Osteocyte (in vitro differentiated cells): Measurements from ENCODE around the gene POLG. TPM values are rescaled to one million over a fixed set of nuclear protein-coding genes. Genes with fewer than 3 reads are reported as not detected.
"Not testable (repeated sequence)": the region's sequence is repeated elsewhere in the genome, so short reads cannot be mapped to it uniquely, and the experiment has no call there.

ENCODE experiments used
- DNase-seq: peaks from one replicate; pipeline ENCODE4 v3.0.0; 2021; ENCODE audit warnings: mixed read lengths; ENCODE audit not compliant: unreplicated experiment; ENCODE audit errors: extremely low spot score
- H3K27ac Mint-ChIP-seq: one replicate; pipeline ENCODE4 v1.8.0; 2021; ENCODE audit warnings: mild to moderate bottlenecking, mixed read lengths; ENCODE audit not compliant: unreplicated experiment
- H3K27me3 Mint-ChIP-seq: one replicate; pipeline ENCODE4 v1.8.0; 2021; ENCODE audit warnings: mixed read lengths; ENCODE audit not compliant: unreplicated experiment
- H3K36me3 Mint-ChIP-seq: one replicate; pipeline ENCODE4 v1.8.0; 2021; ENCODE audit warnings: mixed read lengths; ENCODE audit not compliant: unreplicated experiment
- H3K4me1 Mint-ChIP-seq: one replicate; pipeline ENCODE4 v1.8.0; 2021; ENCODE audit warnings: mixed read lengths; ENCODE audit not compliant: unreplicated experiment
- H3K4me3 Mint-ChIP-seq: one replicate; pipeline ENCODE4 v1.8.0; 2021; ENCODE audit warnings: mild to moderate bottlenecking, moderate library complexity, mixed read lengths; ENCODE audit not compliant: unreplicated experiment
- H3K9me3 Mint-ChIP-seq: one replicate; pipeline ENCODE4 v1.8.0; 2021; ENCODE audit warnings: mixed read lengths; ENCODE audit not compliant: unreplicated experiment
- CTCF ChIP-seq: fragments of 200-600 bp; sonication (generic); IDR thresholded peaks from 2 replicates; pipeline ENCODE4 v1.5.0; 2021; ENCODE audit warnings: antibody characterized with exemption, mild to moderate bottlenecking, moderate library complexity
- microRNA-seq: library from miRNA; unstranded; fragments of <30 nt; microRNA quantifications from one replicate; pipeline ENCODE4 v1.1.0, GENCODE V29; 2020; ENCODE audit not compliant: unreplicated experiment
- total RNA-seq: library from RNA; stranded (reverse); gene quantifications from 2 replicates; pipeline ENCODE4 v1.2.1, GENCODE V29; 2021

POLG gene
- total RNA-seq, 1 donor from 2014 or later = 60.8 TPM

GRCh38 chr15:89283201-89283600, 51.4 kb downstream of the POLG start:
- no peaks in the 10 kb centered on the region for H3K27me3 Mint-ChIP-seq
- H3K9me3 Mint-ChIP-seq = peaks cover 4% of the 10 kb centered on the region
- TF ChIP-seq CTCF = no peak
- H3K27ac Mint-ChIP-seq = no peak overlapping the region
- no peak for DNase-seq
- peaks cover 22% of the 10 kb centered on the region for H3K36me3 Mint-ChIP-seq
- no peak overlapping the region for H3K4me3 Mint-ChIP-seq
- no peaks in the 10 kb centered on the region for H3K4me1 Mint-ChIP-seq

- no peaks in the 10 kb centered on the region for H3K4me1 Mint-ChIP-seq
- H3K27me3 Mint-ChIP-seq = no peaks in the 10 kb centered on the region
- DNase-seq = no peak
- no peak overlapping the region for H3K27ac Mint-ChIP-seq
- H3K4me3 Mint-ChIP-seq = no peak overlapping the region
- peaks cover 22% of the 10 kb centered on the region for H3K36me3 Mint-ChIP-seq
- peaks cover 4% of the 10 kb centered on the region for H3K9me3 Mint-ChIP-seq
- TF ChIP-seq CTCF = no peak
Observed at GRCh38 chr15:89282631-89283030, 52.0 kb downstream of the POLG start.

- H3K27me3 Mint-ChIP-seq = no peaks in the 10 kb centered on the region
- H3K4me3 Mint-ChIP-seq = no peak overlapping the region
- no peak for DNase-seq
- H3K27ac Mint-ChIP-seq = no peak overlapping the region
- no peaks in the 10 kb centered on the region for H3K4me1 Mint-ChIP-seq
- no peaks in the 10 kb centered on the region for H3K9me3 Mint-ChIP-seq
- TF ChIP-seq CTCF = no peak
- peaks cover 7% of the 10 kb centered on the region for H3K36me3 Mint-ChIP-seq
Observed at GRCh38 chr15:89278307-89278706, 56.3 kb downstream of the POLG start.

DNA sequence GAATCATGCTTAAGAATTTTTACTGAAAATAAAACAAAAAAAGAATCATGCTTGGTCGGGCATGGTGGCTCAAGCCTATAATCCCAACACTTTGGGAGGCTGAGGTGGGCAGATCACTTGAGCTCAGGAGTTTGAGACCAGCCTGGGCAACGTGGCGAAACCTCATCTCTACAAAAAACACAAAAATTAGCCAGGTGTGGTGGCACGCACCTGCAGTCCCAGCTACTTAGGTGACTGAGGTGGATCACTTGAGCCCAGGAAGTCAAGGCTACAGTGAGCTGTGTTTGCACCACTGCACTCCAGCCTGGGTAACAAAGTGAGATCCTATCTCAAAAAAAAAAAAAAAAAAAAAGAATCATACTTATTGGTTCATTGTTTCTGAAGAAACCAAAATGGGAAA, 57.3 kb downstream of the POLG start:
- not testable (repeated sequence) for H3K27me3 Mint-ChIP-seq, H3K4me1 Mint-ChIP-seq, H3K9me3 Mint-ChIP-seq, DNase-seq, H3K27ac Mint-ChIP-seq, H3K36me3 Mint-ChIP-seq, H3K4me3 Mint-ChIP-seq

Small RNAs within 50 kb of the gene (microRNA-seq; reads per million reads assigned to microRNA genes)
- gene MIR6766 (not detected), gene MIR9-3 (not detected)

Other genes with a start within 250 kb of the POLG start
- 85.7 and 92.2 TPM in 2 replicates for gene ABHD2, start 246.4 kb downstream of the POLG start, total RNA-seq
- not detected in 2 replicates for gene RLBP1, start 113.2 kb downstream of the POLG start, total RNA-seq
- 11.3 and 14.9 TPM in 2 replicates for gene FANCI, start 90.8 kb downstream of the POLG start, total RNA-seq
- gene RHCG, start 161.8 kb upstream of the POLG start, total RNA-seq = not detected in 2 replicates
- 2.1 and 2.3 TPM in 2 replicates for gene TICRR, start 240.6 kb upstream of the POLG start, total RNA-seq